ENCODE data around the gene ABCD4. TPM values are rescaled to one million over a fixed set of nuclear protein-coding genes. Genes with fewer than 3 reads are reported as not detected.

The ABCD4 gene
- total RNA-seq, 1 donor from 2014 or later: 58.6 TPM

DNA sequence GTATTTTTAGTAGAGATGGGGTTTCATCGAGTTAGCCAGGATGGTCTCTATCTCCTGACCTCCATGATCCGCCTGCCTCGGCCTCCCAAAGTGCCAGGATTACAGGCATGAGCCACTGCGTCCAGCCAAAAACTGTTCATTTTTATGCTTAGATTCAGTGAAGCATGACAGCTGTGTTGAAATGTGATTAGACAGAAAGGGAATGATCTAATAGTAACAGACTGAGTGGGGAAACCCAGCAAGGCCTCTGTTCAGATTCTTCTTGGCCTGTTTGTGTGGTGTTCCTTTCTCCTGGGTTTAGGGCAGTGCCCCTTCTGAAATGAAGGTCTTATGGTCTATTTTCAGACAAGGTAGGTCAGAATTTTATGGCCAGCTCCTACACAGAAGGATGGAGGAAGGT lies 11.8 kb upstream of the ABCD4 start:
- Mint-ChIP-seq H3K36me3 (ENCODE audit: unreplicated experiment) (no peaks in the 10 kb centered on the region), H3K27me3 (ENCODE audit: unreplicated experiment) (peaks cover 13% of the 10 kb centered on the region), H3K4me1 (ENCODE audit: unreplicated experiment) (no peaks in the 10 kb centered on the region), H3K9me3 (ENCODE audit: unreplicated experiment) (no peaks in the 10 kb centered on the region), H3K4me3 (ENCODE audit: unreplicated experiment) (no peak overlapping the region), H3K27ac (ENCODE audit: unreplicated experiment) (no peak overlapping the region)
- TF ChIP-seq, protein P1, sequence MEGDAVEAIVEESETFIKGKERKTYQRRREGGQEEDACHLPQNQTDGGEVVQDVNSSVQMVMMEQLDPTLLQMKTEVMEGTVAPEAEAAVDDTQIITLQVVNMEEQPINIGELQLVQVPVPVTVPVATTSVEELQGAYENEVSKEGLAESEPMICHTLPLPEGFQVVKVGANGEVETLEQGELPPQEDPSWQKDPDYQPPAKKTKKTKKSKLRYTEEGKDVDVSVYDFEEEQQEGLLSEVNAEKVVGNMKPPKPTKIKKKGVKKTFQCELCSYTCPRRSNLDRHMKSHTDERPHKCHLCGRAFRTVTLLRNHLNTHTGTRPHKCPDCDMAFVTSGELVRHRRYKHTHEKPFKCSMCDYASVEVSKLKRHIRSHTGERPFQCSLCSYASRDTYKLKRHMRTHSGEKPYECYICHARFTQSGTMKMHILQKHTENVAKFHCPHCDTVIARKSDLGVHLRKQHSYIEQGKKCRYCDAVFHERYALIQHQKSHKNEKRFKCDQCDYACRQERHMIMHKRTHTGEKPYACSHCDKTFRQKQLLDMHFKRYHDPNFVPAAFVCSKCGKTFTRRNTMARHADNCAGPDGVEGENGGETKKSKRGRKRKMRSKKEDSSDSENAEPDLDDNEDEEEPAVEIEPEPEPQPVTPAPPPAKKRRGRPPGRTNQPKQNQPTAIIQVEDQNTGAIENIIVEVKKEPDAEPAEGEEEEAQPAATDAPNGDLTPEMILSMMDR (IDR thresholded peaks at IDR 0.05): no peak
- DNase-seq (ENCODE audit: extremely low spot score, unreplicated experiment): no peak

DNA sequence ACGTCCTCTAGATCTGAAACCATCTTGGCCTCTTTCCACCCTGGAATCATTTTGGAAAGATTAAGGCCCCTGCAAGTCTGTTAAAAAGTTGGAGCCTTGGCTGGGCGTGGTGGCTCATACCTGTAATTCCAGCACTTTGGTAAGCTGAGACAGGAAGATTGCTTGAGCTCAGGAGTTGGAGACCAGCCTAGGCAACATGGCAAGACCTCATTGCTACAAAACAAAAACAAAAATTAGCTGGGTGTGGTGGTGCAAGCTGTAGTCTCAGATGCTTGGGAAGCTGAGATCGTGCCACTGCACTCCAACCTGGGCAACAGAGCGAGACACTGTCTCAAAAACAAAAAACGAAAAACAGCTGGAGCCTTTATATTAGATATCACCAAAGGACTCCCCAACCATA lies 10.9 kb upstream of the ABCD4 start:
- H3K4me3 Mint-ChIP-seq (ENCODE audit: unreplicated experiment): no peak overlapping the region
- TF ChIP-seq, protein P1 (IDR thresholded peaks at IDR 0.05): no peak

DNA sequence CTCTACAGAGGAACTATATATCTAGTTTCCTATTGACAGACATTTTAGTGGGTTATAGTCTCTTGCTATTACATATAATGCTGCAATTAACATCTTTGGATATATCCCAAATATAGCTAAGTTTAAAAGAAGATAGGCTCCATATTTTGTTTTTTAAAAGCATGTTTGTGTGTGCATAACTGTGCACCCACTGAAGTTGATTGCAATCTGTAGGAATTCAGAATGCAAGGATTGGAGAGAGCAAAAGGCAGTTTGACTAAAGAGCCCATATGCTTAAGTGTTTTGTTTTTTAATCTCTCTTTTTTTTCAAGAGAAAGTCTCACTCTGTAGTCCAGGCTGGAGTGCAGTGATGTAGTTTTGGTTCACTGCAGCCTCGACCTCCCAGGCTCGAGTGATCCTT lies 9.4 kb upstream of the ABCD4 start:
- Mint-ChIP-seq H3K27me3 (ENCODE audit: unreplicated experiment) (peaks cover 20% of the 10 kb centered on the region), H3K36me3 (ENCODE audit: unreplicated experiment) (no peaks in the 10 kb centered on the region), H3K4me3 (ENCODE audit: unreplicated experiment) (no peak overlapping the region), H3K4me1 (ENCODE audit: unreplicated experiment) (no peaks in the 10 kb centered on the region), H3K27ac (ENCODE audit: unreplicated experiment) (no peak overlapping the region), H3K9me3 (ENCODE audit: unreplicated experiment) (no peaks in the 10 kb centered on the region)
- TF ChIP-seq, protein P1 (IDR thresholded peaks at IDR 0.05): no peak
- no peak for DNase-seq (ENCODE audit: extremely low spot score, unreplicated experiment)

More for the DNA sequence above, 10.9 kb upstream of the ABCD4 start:
- no peak overlapping the region for H3K27ac Mint-ChIP-seq (ENCODE audit: unreplicated experiment)
- H3K4me1 Mint-ChIP-seq (ENCODE audit: unreplicated experiment): no peaks in the 10 kb centered on the region
- H3K36me3 Mint-ChIP-seq (ENCODE audit: unreplicated experiment): no peaks in the 10 kb centered on the region
- DNase-seq (ENCODE audit: extremely low spot score, unreplicated experiment): no peak
- no peaks in the 10 kb centered on the region for H3K9me3 Mint-ChIP-seq (ENCODE audit: unreplicated experiment)
- H3K27me3 Mint-ChIP-seq (ENCODE audit: unreplicated experiment): peaks cover 16% of the 10 kb centered on the region

DNA sequence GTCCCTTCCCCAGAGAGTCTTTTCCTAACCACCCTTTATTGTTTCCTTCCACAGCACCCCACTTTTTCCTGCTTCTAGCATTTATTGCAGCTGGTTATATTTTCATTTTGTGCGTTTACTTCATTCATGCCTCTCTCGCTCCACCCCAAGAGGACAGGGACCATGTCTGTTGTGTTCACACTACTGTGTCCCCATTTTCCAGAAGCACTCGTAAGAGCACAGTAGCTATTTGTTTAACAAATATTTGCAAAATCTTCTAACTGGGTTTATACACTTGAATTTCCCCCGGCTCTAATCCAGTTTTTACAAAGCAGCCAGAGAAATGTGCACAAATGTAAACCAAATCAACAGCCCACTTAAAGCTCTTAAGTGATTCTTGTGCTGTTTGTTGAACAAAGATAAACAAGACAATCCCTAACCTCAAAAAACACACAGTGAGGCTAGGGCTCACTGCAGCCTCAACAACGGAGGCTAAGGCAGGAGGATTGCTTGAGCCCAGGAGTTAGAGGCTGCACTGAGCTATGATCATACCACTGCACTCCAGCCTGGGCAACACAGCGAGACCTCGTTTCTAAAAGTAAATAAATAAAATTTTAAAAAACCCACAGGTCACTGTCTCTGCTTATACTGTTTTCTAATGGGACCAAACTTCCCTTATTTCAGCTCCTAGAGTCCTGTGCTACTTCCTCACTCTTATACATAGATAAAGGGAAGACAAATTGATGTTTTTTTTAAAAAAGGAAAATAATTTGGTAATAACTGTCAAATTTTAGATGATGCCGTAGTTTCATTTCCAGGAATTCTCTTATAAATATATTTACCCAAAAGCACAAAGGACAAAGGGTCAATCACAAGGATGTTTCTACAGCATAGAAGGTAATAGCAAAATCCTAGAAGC lies 6.6 kb upstream of the ABCD4 start:
- peaks cover 16% of the 10 kb centered on the region for H3K27me3 Mint-ChIP-seq (ENCODE audit: unreplicated experiment)
- H3K4me3 Mint-ChIP-seq (ENCODE audit: unreplicated experiment): no peak overlapping the region
- H3K4me1 Mint-ChIP-seq (ENCODE audit: unreplicated experiment): no peaks in the 10 kb centered on the region
- no peaks in the 10 kb centered on the region for H3K36me3 Mint-ChIP-seq (ENCODE audit: unreplicated experiment)
- no peaks in the 10 kb centered on the region for H3K9me3 Mint-ChIP-seq (ENCODE audit: unreplicated experiment)
- DNase-seq (ENCODE audit: extremely low spot score, unreplicated experiment): no peak
- TF ChIP-seq, protein P1 (IDR thresholded peaks at IDR 0.05): no peak
- H3K27ac Mint-ChIP-seq (ENCODE audit: unreplicated experiment): no peak overlapping the region

DNA sequence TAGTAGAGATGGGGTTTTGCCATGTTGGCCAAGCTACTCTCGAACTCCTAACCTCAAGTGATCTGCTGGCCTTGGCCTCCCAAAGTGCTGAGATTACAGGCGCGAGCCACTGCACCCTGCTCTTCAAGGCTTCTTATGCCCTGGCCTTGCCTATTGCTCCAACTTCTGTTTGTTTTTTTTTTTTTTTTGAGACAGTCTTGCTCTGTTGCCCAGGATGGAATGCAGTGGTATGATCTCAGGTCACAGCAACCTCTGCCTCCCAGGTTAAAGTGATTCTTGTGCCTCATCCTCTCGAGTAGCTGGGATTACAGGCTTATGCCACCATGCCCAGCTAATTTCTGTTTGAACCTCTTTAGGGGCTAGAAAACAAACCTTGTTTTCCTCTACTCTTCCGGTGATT lies 6.0 kb upstream of the ABCD4 start:
- Mint-ChIP-seq H3K36me3 (ENCODE audit: unreplicated experiment) (no peaks in the 10 kb centered on the region), H3K9me3 (ENCODE audit: unreplicated experiment) (no peaks in the 10 kb centered on the region)

More for the DNA sequence above, 6.0 kb upstream of the ABCD4 start:
- no peaks in the 10 kb centered on the region for H3K4me1 Mint-ChIP-seq (ENCODE audit: unreplicated experiment)
- no peak for DNase-seq (ENCODE audit: extremely low spot score, unreplicated experiment)
- H3K27me3 Mint-ChIP-seq (ENCODE audit: unreplicated experiment): peaks cover 16% of the 10 kb centered on the region
- H3K4me3 Mint-ChIP-seq (ENCODE audit: unreplicated experiment): no peak overlapping the region
- no peak overlapping the region for H3K27ac Mint-ChIP-seq (ENCODE audit: unreplicated experiment)
- TF ChIP-seq, protein P1 (IDR thresholded peaks at IDR 0.05): no peak
